Heart left ventricle (tissue), 16 donors: Measurements from ENCODE around the gene STK38. TPM values are rescaled to one million over a fixed set of nuclear protein-coding genes. Genes with fewer than 3 reads are reported as not detected.

Experiments used
- ATAC-seq, 4 donors: fragments of 200-7000 bp; cut with Tn5 transposase; one replicate each; pipeline ENCODE4 v1.9.1; 2020 to 2022; ENCODE audit warnings: moderate library complexity in 4 of 4, mild to moderate bottlenecking in 3 of 4, moderate number of reproducible peaks in 1 of 4
- DNase-seq, 5 donors: peaks; one replicate each; pipeline ENCODE4 v3.0.0-alpha.2; 2020
- H3K27ac ChIP-seq, 12 donors: fragments of 200-600 bp; sonication (generic) in 4 of 12; one replicate each; pipeline versions ENCODE4 v1.5.0 to v1.8.0; 2016 to 2022; ENCODE audit warnings: mild to moderate bottlenecking in 2 of 12
- H3K27me3 ChIP-seq, 9 donors: fragments of 200-600 bp; sonication (generic) in 2 of 9; one replicate each; pipeline versions ENCODE4 v1.5.1 to v1.8.0; 2016 to 2022; ENCODE audit warnings: mild to moderate bottlenecking in 3 of 9
- H3K36me3 ChIP-seq, 9 donors: fragments of 200-600 bp; sonication (generic) in 2 of 9; one replicate each; pipeline versions ENCODE4 v1.5.0 to v1.8.0; 2018 to 2022; ENCODE audit warnings: mild to moderate bottlenecking in 2 of 9
- H3K4me1 ChIP-seq, 12 donors: fragments of 200-600 bp; sonication (generic) in 4 of 12; one replicate each; pipeline versions ENCODE4 v1.5.0 to v1.8.0; 2016 to 2022; ENCODE audit warnings: mild to moderate bottlenecking in 3 of 12
- H3K4me3 ChIP-seq, 12 donors: fragments of 200-600 bp; sonication (generic) in 4 of 12; one replicate each; pipeline versions ENCODE4 v1.5.0 to v1.8.0; 2017 to 2022; ENCODE audit warnings: mild to moderate bottlenecking in 9 of 12, moderate library complexity in 4 of 12
- H3K9me3 ChIP-seq, 12 donors: fragments of 200-600 bp; sonication (generic) in 4 of 12; one replicate each; pipeline versions ENCODE4 v1.5.0 to v1.8.0; 2016 to 2022; ENCODE audit warnings: mild to moderate bottlenecking in 1 of 12
- CTCF ChIP-seq, 12 donors: fragments of 200-600 bp; sonication (generic) in 4 of 12; IDR thresholded peaks; one replicate each; pipeline versions ENCODE4 v1.5.0 to v1.8.0; 2018 to 2022; ENCODE audit warnings: antibody characterized with exemption in 12 of 12, mild to moderate bottlenecking in 5 of 12
- POLR2A ChIP-seq, 2 donors: fragments of 450-650 bp; IDR thresholded peaks; one replicate each; pipeline ENCODE4 v1.6.1; 2017; ENCODE audit warnings: antibody characterized with exemption in 2 of 2, mild to moderate bottlenecking in 2 of 2, moderate library complexity in 2 of 2
- WGBS, 4 donors: extraction: QIAGEN DNeasy Blood & Tissue Kit in 2 of 4; methylation state at CpG; one replicate each; pipeline versions ENCODE4 v1.1.5 to v1.1.7; 2013 to 2018; 5-methylcytosine and 5-hydroxymethylcytosine counted together
- intact Hi-C, 10 donors: fragments of 100-400 bp; cut with DNase I; formaldehyde crosslinking; loops; one replicate each; pipeline versions ENCODE4 v1.11.1 to v1.14.2; 2022
- polyA plus RNA-seq, 2 donors: library from polyadenylated mRNA; stranded (reverse); fragments of 200-250 nt; gene quantifications; one replicate each; pipeline ENCODE4 v1.2.3, GENCODE V29; 2013
- total RNA-seq, 9 donors: library from RNA; depleted of rRNA in 2 of 9; stranded (reverse); fragments of >200 nt in 2 of 9; fragmentation: NEBNext Ultra II Directional in 3 of 9; extraction: Animal tissue kit (Norgen Biotek cat#: 25700) in 3 of 9; gene quantifications; one replicate each; pipeline versions ENCODE4 v1.1.0 to v1.2.4, GENCODE V29; 2016 to 2023
- donor health status: ischemic (EF 13 %, LVEDD 7.1; RV severe dilation, severe dysfunction).
- donor health status: healthy with polysubstance abuse.
- donor health status: DM: no; HTN: yes; CAD: no.
- donor health status: DM: no; HTN: no; CAD: no.
- donor health status: ischemic (EF 25% LVEDD 6.9; RV normal size, moderate dysfunction).
- donor health status: ischemic (EF 25% LVEDD 5.7; RV mildly dilated, moderate dysfunction).
- donor health status: healthy.
- donor health status: DM: yes; HTN: yes; CAD: no.
- donor health status: ischemic (EF 35%, LVEDD 5.7; RV mildly dilated, moderate dysfunction).
- donor health status: nonischemic (EF 11% LVEDD 7.7; RV severe dilation, severe dysfunction).
- donor health status: DM: yes; HTN: yes; CAD: no.
- donor health status: PGD.
- donor health status: ischemic (EF 29% LVEDD 5.4; RV normal size, mild dysfunction).
- donor health status: nonischemic (EF 23%, LVEDD 6.1; RV moderate dilation, normal function).

STK38 gene
- total and polyA plus RNA-seq, 11 donors: 14.3 to 32.8 (median 21.2) TPM

GRCh38 chr6:36566418-36566905 is 19.2 kb upstream of the STK38 start:
- no peak for DNase-seq
- TF ChIP-seq POLR2A (IDR thresholded peaks at IDR 0.05) (no peak), CTCF (IDR thresholded peaks at IDR 0.05) (no peak)
- Histone ChIP-seq H3K27ac (no peak overlapping the region), H3K9me3 (peaks cover 0 to 6% (median 0%) of the 10 kb centered on the region in 12 donors), H3K36me3 (no peaks in the 10 kb centered on the region), H3K4me1 (no peaks in the 10 kb centered on the region), H3K4me3 (no peak overlapping the region), H3K27me3 (no peaks in the 10 kb centered on the region)
- ATAC-seq: no peak
- intact Hi-C loops: no loop called here
- 85 to 93% (median 90%) methylated on average over 8 of the region's 8 CpGs for WGBS, 4 donors

GRCh38 chr6:36563928-36564284 is 16.6 kb upstream of the STK38 start:
- Histone ChIP-seq H3K27me3 (no peaks in the 10 kb centered on the region), H3K4me1 (peaks cover 0 to 4% (median 0%) of the 10 kb centered on the region in 12 donors), H3K9me3 (no peaks in the 10 kb centered on the region), H3K4me3 (no peak overlapping the region), H3K36me3 (no peaks in the 10 kb centered on the region), H3K27ac (no peak overlapping the region)
- WGBS, 4 donors: 82 to 88% (median 84%) methylated on average over 4 of the region's 4 CpGs
- TF ChIP-seq CTCF (IDR thresholded peaks at IDR 0.05): no peak
- TF ChIP-seq POLR2A (IDR thresholded peaks at IDR 0.05): no peak
- intact Hi-C loops: no loop called here
- DNase-seq (no peak), ATAC-seq (no peak)

GRCh38 chr6:36563237-36563927 is 16.1 kb upstream of the STK38 start:
- Histone ChIP-seq H3K27ac (no peak overlapping the region), H3K9me3 (no peaks in the 10 kb centered on the region), H3K4me3 (no peak overlapping the region), H3K4me1 (peaks cover 0 to 6% (median 0%) of the 10 kb centered on the region in 12 donors), H3K27me3 (no peaks in the 10 kb centered on the region), H3K36me3 (no peaks in the 10 kb centered on the region)
- TF ChIP-seq POLR2A (IDR thresholded peaks at IDR 0.05) (no peak), CTCF (IDR thresholded peaks at IDR 0.05) (no peak)
- DNase-seq (no peak), ATAC-seq (no peak)
- WGBS, 4 donors: 48 to 52% (median 50%) methylated on average over 3 of the region's 3 CpGs
- intact Hi-C loops: no loop called here

- peaks cover 0 to 10% (median 0%) of the 10 kb centered on the region in 12 donors for H3K4me1 ChIP-seq
- intact Hi-C loops: no loop called here
- no peak overlapping the region for H3K27ac ChIP-seq
- ATAC-seq (no peak), DNase-seq (no peak)
- WGBS, 4 donors: 90 to 94% (median 93%) methylated on average over 4 of the region's 4 CpGs
- no peaks in the 10 kb centered on the region for H3K27me3 ChIP-seq
- TF ChIP-seq POLR2A (IDR thresholded peaks at IDR 0.05): no peak
- no peak for TF ChIP-seq CTCF (IDR thresholded peaks at IDR 0.05)
- no peak overlapping the region for H3K4me3 ChIP-seq
- H3K9me3 ChIP-seq: no peaks in the 10 kb centered on the region
- H3K36me3 ChIP-seq: no peaks in the 10 kb centered on the region
These were observed 13.5 kb upstream of the STK38 start for GRCh38 chr6:36560822-36561221.
